ENCODE results near the gene RXFP4.
"Not testable (repeated sequence)": the region's sequence is repeated elsewhere in the genome, so short reads cannot be mapped to it uniquely, and the experiment has no call there.

RXFP4 gene

DNA sequence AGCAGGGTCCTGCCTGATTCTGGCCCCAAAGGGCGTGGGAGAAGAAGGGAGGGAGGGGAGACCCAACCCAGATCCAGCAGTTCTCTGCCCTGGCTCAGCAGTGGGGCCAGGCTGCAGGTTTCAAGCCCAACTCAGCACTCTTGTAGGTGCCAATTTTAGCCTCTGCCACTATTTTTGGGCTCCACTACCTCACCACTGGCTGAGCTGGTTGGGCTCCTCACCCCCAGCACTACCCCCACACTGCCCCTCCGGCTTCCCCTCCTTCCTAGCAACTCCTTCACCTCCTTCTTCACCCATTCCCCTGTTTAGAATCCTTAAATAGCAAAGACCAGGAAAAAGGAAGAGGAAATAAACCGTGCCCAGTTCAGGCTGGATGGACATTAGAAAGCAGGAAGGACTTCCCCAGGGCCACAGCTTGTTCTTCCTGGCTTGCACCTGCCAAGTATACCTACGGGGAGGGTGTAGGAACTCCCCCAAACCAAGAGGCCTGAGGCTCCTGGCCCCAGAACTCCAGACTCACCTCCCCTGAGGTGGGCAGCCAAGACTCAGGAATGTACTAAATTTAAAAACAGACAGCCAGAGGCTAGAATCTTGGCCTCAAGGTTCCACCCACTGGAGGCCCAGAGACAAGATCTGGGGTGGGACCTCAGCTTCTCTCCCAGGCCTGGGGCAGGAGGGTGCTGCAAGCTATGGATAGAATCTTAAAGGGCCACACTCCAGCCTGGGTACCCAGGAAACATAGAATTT lies 38.3 kb downstream of the RXFP4 start:
- TF ChIP-seq, protein P1, sequence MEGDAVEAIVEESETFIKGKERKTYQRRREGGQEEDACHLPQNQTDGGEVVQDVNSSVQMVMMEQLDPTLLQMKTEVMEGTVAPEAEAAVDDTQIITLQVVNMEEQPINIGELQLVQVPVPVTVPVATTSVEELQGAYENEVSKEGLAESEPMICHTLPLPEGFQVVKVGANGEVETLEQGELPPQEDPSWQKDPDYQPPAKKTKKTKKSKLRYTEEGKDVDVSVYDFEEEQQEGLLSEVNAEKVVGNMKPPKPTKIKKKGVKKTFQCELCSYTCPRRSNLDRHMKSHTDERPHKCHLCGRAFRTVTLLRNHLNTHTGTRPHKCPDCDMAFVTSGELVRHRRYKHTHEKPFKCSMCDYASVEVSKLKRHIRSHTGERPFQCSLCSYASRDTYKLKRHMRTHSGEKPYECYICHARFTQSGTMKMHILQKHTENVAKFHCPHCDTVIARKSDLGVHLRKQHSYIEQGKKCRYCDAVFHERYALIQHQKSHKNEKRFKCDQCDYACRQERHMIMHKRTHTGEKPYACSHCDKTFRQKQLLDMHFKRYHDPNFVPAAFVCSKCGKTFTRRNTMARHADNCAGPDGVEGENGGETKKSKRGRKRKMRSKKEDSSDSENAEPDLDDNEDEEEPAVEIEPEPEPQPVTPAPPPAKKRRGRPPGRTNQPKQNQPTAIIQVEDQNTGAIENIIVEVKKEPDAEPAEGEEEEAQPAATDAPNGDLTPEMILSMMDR (IDR thresholded peaks at IDR 0.05; ENCODE audit: low read depth, low read length) = no peak
- no peak for DNase-seq (ENCODE audit: extremely low read depth, low read depth)

DNA sequence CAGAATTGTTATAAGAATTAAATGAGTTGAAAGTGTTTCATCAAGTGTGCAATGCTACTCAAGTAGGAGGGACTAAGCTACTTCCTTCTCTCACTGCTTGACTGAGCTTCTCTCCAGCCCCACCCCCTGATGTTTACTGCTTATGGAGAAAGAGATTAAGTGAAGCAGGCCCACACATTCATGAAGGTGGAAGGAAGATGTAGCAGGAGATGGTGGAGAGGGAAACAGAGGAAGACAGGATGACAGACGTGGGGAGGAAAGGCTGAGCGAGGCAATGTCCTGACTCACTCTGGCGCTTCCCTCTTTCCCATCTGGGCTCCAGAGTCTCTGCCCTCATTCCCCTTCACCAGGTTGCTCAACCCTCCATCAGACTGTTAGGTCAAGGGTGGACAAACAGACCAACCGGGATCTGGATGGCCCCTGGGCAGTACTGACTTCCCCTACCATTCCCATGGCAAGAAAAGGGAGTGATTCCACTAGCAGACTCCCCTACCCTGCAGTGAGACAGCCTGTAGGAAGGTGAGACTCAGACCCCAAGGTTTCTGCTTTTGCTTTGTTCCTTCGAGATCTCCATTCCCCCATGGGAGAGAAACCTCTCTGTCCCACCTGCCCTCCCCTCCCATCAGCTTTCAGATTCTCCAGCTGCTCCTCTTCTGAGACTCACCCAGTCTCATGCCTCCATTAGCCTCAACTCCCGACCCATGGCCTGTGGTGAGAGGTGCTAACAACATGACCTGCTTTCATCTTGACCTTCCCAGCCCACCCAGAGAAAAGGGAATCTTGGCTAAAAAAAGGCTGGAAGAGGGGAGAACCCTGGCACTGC lies 40.0 kb downstream of the RXFP4 start:
- TF ChIP-seq, protein P1 (IDR thresholded peaks at IDR 0.05; ENCODE audit: low read depth, low read length) = no peak
- DNase-seq (ENCODE audit: extremely low read depth, low read depth) = peak; percentile 54

- TF ChIP-seq, protein P1 (IDR thresholded peaks at IDR 0.05; ENCODE audit: low read depth, low read length) = no peak
- no peak for DNase-seq (ENCODE audit: extremely low read depth, low read depth)
Observed at GRCh38 chr1:155982106-155982505, 40.7 kb downstream of the RXFP4 start.

GRCh38 chr1:155983191-155984024 lies 42.0 kb downstream of the RXFP4 start:
- peak; percentile 100 for DNase-seq (ENCODE audit: extremely low read depth, low read depth)
- TF ChIP-seq, protein P1 (IDR thresholded peaks at IDR 0.05; ENCODE audit: low read depth, low read length) = peak; percentile 16

- TF ChIP-seq, protein P1 (IDR thresholded peaks at IDR 0.05; ENCODE audit: low read depth, low read length) = no peak
- no peak for DNase-seq (ENCODE audit: extremely low read depth, low read depth)
Observed at GRCh38 chr1:155984341-155984740, 42.9 kb downstream of the RXFP4 start.

DNA sequence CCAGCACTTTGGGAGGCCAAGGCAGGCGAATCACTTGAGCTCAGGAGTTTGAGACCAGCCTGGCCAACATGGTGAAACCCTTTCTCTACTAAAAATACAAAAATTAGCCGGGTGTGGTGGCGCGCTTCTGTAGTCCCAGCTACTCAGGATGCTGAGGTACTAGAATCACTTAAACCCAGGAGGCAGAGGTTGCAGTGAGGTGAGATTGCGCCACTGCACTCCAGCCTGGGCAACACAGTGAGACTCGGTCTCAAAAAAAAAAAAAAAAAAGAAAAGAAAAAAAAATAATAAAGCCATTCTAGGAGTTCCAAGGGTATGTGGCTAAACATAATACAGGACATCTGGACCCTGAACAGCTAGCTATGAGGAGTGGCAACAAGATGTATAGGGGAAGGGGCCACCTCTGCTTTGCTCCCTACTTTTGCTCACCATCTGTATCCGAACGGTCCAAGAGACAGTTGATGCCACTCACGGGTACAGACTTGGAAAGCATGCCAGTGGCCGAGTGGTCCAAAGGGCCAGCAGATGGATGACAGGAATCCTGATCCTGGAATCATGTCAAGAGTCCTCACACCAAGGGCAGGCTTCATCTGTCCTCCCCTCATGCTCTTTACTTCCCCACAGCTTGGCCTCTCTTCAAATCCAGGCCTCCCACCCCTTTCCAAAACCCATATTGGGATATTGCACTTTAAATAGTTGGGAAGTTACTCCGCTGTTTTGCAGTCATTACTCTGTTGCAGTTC lies 43.6 kb downstream of the RXFP4 start:
- not testable (repeated sequence) for DNase-seq (ENCODE audit: extremely low read depth, low read depth)
